GM12878 (cell line): Measurements from ENCODE around the gene STAG1. TPM values are rescaled to one million over a fixed set of nuclear protein-coding genes. Genes with fewer than 3 reads are reported as not detected.
A peak's percentile ranks its signal among the peaks of the same experiment; 100 is the strongest.
"Not testable (repeated sequence)": the region's sequence is repeated elsewhere in the genome, so short reads cannot be mapped to it uniquely, and the experiment has no call there.

Experiments
- ATAC-seq: fragments of 200-7000 bp; cut with Tn5 transposase; 3 replicates; pipeline ENCODE4 v1.9.1; 2020; ENCODE audit warnings: mild to moderate bottlenecking, moderate library complexity
- BruUV-seq: library from RNA; stranded (reverse); fragments of 400-500 nt; replicated peaks from 2 replicates; lab custom pipeline; 2021; lab: Mats Ljungman, UMichigan
- CTCF ChIA-PET: fragments of 300-600 bp; sonication (Branson Sonifier 250); formaldehyde crosslinking; extraction: SDS; loops from one replicate; lab custom pipeline; 2021; ENCODE audit warnings: inconsistent platforms; lab: Yijun Ruan, JAX
- POLR2A ChIA-PET: fragments of 350-600 bp; formaldehyde crosslinking; extraction: SDS; loops from one replicate; lab custom pipeline; 2021; ENCODE audit warnings: inconsistent platforms; lab: Charles Lee
- RAD21 ChIA-PET: fragments of 300-600 bp; sonication (Branson Sonifier 250); formaldehyde crosslinking; loops from one replicate; lab custom pipeline; 2023; ENCODE audit warnings: antibody characterized with exemption; ENCODE audit not compliant: unreplicated experiment; lab: Charles Lee
- SMC1A ChIA-PET: fragments of 300-600 bp; sonication (Branson Sonifier 250); formaldehyde crosslinking; loops from one replicate; lab custom pipeline; 2023; ENCODE audit not compliant: unreplicated experiment, uncharacterized antibody; lab: Charles Lee
- DNase-seq: peaks from one replicate; pipeline ENCODE4 v3.0.0-alpha.2; 2011; ENCODE audit warnings: low read depth, low spot score
- FAIRE-seq: peaks from 3 replicates; lab custom pipeline; 2011; peaks lifted over from hg19 to GRCh38; lab: Jason Lieb, UNC
- H2AFZ ChIP-seq: 2 replicates; pipeline ENCODE4 v1.6.0; 2011; ENCODE audit warnings: low read depth, low read length, control low read depth; ENCODE audit not compliant: control insufficient read depth
- H3K27ac ChIP-seq: 2 replicates; pipeline ENCODE4 v1.5.1; 2011; ENCODE audit warnings: control low read depth; ENCODE audit not compliant: control insufficient read depth, insufficient read depth
- H3K27me3 ChIP-seq, 2 experiments: replicated peaks in 1 of 2; 2 replicates each; pipeline versions ENCODE4 v1.6.0 to v1.6.1; 2011; ENCODE audit warnings: low read length in 1 of 2; ENCODE audit not compliant: control insufficient read depth in 2 of 2, insufficient read depth in 2 of 2
- H3K36me3 ChIP-seq, 2 experiments: 2 replicates each; pipeline ENCODE4 v1.5.1; 2011; ENCODE audit warnings: low read length in 1 of 2; ENCODE audit not compliant: control insufficient read depth in 2 of 2, insufficient read depth in 2 of 2
- H3K4me1 ChIP-seq: 2 replicates; pipeline ENCODE4 v1.6.1; 2011; ENCODE audit warnings: mild to moderate bottlenecking, low read length, moderate library complexity, mixed read lengths; ENCODE audit not compliant: control insufficient read depth, insufficient read depth
- H3K4me2 ChIP-seq: 2 replicates; pipeline ENCODE4 v1.6.0; 2011; ENCODE audit warnings: control low read depth; ENCODE audit not compliant: control insufficient read depth, insufficient read depth
- H3K4me3 ChIP-seq: fragments of 200-600 bp; sonication (generic); 2 replicates; pipeline ENCODE4 v1.5.1; 2016
- H3K79me2 ChIP-seq: 2 replicates; pipeline ENCODE4 v1.6.0; 2011; ENCODE audit warnings: low read length; ENCODE audit not compliant: control insufficient read depth, insufficient read depth
- H3K9ac ChIP-seq: 2 replicates; pipeline ENCODE4 v1.8.0; 2011; ENCODE audit warnings: low read length, control low read depth, mixed read lengths; ENCODE audit not compliant: control insufficient read depth, insufficient read depth
- H3K9me3 ChIP-seq: replicated peaks from 3 replicates; pipeline ENCODE4 v1.5.1; 2011; ENCODE audit warnings: mild to moderate bottlenecking, low read length; ENCODE audit not compliant: control insufficient read depth, insufficient read depth
- H4K20me1 ChIP-seq: 2 replicates; pipeline ENCODE4 v1.6.0; 2011; ENCODE audit not compliant: control insufficient read depth, insufficient read depth
- GABPA ChIP-seq: IDR thresholded peaks from 2 replicates; pipeline ENCODE4 v1.6.1; 2014; ENCODE audit warnings: antibody characterized with exemption, low read depth, mild to moderate bottlenecking, inconsistent platforms
- MEF2A ChIP-seq: IDR thresholded peaks from 2 replicates; pipeline ENCODE4 v1.6.1; 2011; ENCODE audit warnings: low read depth, mild to moderate bottlenecking, low read length, moderate library complexity; ENCODE audit not compliant: insufficient read depth
- MXI1 ChIP-seq: fragments of 150-350 bp; IDR thresholded peaks from 2 replicates; pipeline ENCODE4 v1.6.1; 2011; ENCODE audit warnings: low read depth, mild to moderate bottlenecking, inconsistent platforms, low read length, improper control_type of control experiment
- RUNX3 ChIP-seq: IDR thresholded peaks from 2 replicates; pipeline ENCODE4 v1.6.1; 2012; ENCODE audit warnings: low read length, inconsistent platforms
- WGBS: methylation state at CpG from one replicate; pipeline ENCODE4 v1.1.6; 2016; ENCODE audit warnings: low lambda C conversion rate; ENCODE audit not compliant: insufficient replicate concordance, insufficient coverage; ENCODE audit errors: missing lambda C conversion rate; 5-methylcytosine and 5-hydroxymethylcytosine counted together
- in situ Hi-C: fragments of 300-500 bp; cut with MboI; formaldehyde crosslinking; loops from 9 replicates; pipeline ENCODE4 v1.14.3; 2018; ENCODE audit warnings: mixed read lengths
- intact Hi-C: fragments of 100-400 bp; cut with micrococcal nuclease; formaldehyde crosslinking; loops from one replicate; pipeline ENCODE4 v1.14.2; 2022; ENCODE audit not compliant: unreplicated experiment
- polyA plus RNA-seq, 11 experiments: library from polyadenylated mRNA; depleted of rRNA in 4 of 11; unstranded in 6 of 11; stranded (reverse) in 5 of 11; fragments of >200 nt; fragmentation: Nextera tagmentation in 4 of 11; fragmentation: Illumina TruSeq in 1 of 11; extraction: Ambion mirVana in 4 of 11; extraction: Trizol in 1 of 11; gene quantifications; 1 replicate in 1 of 11; 2 replicates in 10 of 11; pipeline versions ENCODE4 v1.2.1 to v1.2.3, GENCODE V29; 2011 to 2016; ENCODE audit warnings: inconsistent platforms in 2 of 11, missing spikeins in 2 of 11, low read depth in 1 of 11
- total RNA-seq, 4 experiments: library from RNA; depleted of rRNA in 3 of 4; stranded (reverse); fragments of >200 nt in 3 of 4; fragmentation: Illumina TruSeq in 1 of 4; extraction: Trizol in 1 of 4; gene quantifications; 2 replicates each; pipeline versions ENCODE4 v1.2.1 to v1.2.3, GENCODE V29; 2013 to 2021

The STAG1 gene
- total and polyA plus RNA-seq, 10 of the 15 experiments (the other 5 are each of a cell fraction or from before 2014, with no cell fraction given), result 4.4 to 30.1 (median 20.2) TPM

DNA sequence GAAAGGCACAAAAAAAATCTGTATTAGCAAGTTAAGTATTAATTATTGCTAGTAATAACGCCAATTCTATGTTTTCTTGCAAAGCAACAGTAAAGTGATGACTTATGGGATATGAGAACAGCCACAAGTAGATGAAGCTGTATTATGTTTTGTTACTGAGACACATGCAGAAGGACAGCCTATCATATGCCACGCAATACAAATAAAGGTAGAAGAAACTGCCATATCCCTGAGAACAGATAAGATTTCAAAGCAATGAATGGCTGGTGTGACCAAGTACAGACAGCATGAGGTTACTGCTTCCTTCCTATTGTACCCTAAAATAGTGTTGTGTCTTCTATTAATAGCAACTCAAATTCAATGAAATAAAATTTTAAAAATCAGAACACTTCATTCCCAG, 26.7 kb downstream of the STAG1 start:
- CTCF ChIA-PET, result interaction anchor here (1.2 kb wide), 1 partner anchor 14 kb away, joined by 3 read pairs; no protein-coding TSS in a partner anchor
- WGBS, result 31% methylated on average over 2 of the region's 2 CpGs

DNA sequence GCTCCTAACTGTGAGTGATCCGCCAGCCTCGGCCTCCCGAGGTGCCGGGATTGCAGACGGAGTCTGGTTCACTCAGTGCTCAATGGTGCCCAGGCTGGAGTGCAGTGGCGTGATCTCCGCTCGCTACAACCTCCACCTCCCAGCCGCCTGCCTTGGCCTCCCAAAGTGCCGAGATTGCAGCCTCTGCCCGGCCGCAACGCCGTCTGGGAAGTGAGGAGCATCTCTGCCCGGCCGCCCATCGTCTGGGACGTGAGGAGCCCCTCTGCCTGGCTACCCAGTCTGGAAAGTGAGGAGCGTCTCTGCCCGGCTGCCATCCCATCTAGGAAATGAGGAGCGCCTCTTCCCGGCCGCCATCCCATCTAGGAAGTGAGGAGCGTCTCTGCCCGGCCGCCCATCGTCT, 29.3 kb downstream of the STAG1 start:
- H3K4me3 ChIP-seq, DNase-seq, H3K9me3 ChIP-seq, BruUV-seq, intact Hi-C loops, H3K9ac ChIP-seq, H3K27me3 ChIP-seq, H2AFZ ChIP-seq, CTCF ChIA-PET, in situ Hi-C loops, H3K27ac ChIP-seq, RAD21 ChIA-PET, H3K4me2 ChIP-seq, POLR2A ChIA-PET, SMC1A ChIA-PET, FAIRE-seq, ATAC-seq, H3K36me3 ChIP-seq, H4K20me1 ChIP-seq, H3K4me1 ChIP-seq: not testable (repeated sequence)
- peaks cover 40% of the 10 kb centered on the region for H3K79me2 ChIP-seq
- WGBS, result 99% methylated on average over 15 of the region's 27 CpGs

More for the DNA sequence above, 26.7 kb downstream of the STAG1 start:
- no peak overlapping the region for H3K4me2 ChIP-seq
- BruUV-seq, result TSS peak; percentile 34
- no peaks in the 10 kb centered on the region for H3K36me3 ChIP-seq
- peaks cover 19% of the 10 kb centered on the region for H3K4me1 ChIP-seq
- no peak overlapping the region for H3K27ac ChIP-seq
- DNase-seq (no peak), ATAC-seq (peak; percentile 14; the same call in 2 of the 3 replicates), FAIRE-seq (no peak)
- TF ChIP-seq MXI1 (no peak), GABPA (no peak), RUNX3 (0 out of 2 replicates have a peak, but pooled peaks have one; percentile 7), MEF2A (peak; percentile 71; the same call in 1 of the 2 replicates)
- H3K9me3 ChIP-seq, result no peaks in the 10 kb centered on the region; the same call in 2 of the 3 replicates
- ChIA-PET SMC1A (interaction anchor here (0.7 to 1.7 kb wide), 9 partner anchors 8 to 655 kb away, joined by 3 to 5 read pairs (median 3); partner anchors contain the start of gene STAG1), RAD21 (interaction anchor here (0.9 to 2.2 kb wide), 2 partner anchors 23 to 24 kb away, joined by 3 to 8 read pairs; no protein-coding TSS in a partner anchor), POLR2A (no interaction called here)
- in situ Hi-C loops (no loop called here), intact Hi-C loops (no loop called here)
- no peak overlapping the region for H3K4me3 ChIP-seq
- peaks cover 64% of the 10 kb centered on the region for H3K79me2 ChIP-seq
- H4K20me1 ChIP-seq, result 0 out of 2 replicates have a peak, but pooled peaks cover 3% of the 10 kb centered on the region
- H3K27me3 ChIP-seq, result no peaks in the 10 kb centered on the region
- H3K9ac ChIP-seq, result no peak overlapping the region
- no peak overlapping the region for H2AFZ ChIP-seq

DNA sequence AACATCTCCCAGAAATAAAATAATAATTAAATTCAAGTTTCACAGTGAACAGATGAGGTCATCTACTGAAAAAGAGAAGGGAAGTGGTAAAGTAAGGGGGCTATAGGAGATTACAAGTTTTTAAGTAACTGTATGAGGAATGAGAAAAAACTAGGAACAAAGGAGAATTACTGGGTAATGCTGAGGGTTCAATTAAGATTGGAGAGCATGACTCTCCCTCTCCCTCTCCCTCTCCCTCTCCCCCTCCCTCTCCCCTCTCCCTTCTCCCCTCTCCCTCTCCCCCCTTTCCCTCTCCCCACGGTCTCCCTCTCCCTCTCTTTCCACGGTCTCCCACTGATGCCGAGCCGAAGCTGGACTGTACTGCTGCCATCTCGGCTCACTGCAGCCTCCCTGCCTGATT, 29.8 kb downstream of the STAG1 start:
- DNase-seq, intact Hi-C loops, CTCF ChIA-PET, H3K27me3 ChIP-seq, H3K27ac ChIP-seq, SMC1A ChIA-PET, H3K36me3 ChIP-seq, BruUV-seq, H3K9ac ChIP-seq, POLR2A ChIA-PET, in situ Hi-C loops, H3K4me1 ChIP-seq, ATAC-seq, H3K4me3 ChIP-seq, FAIRE-seq, H2AFZ ChIP-seq, RAD21 ChIA-PET, H4K20me1 ChIP-seq, H3K4me2 ChIP-seq, H3K9me3 ChIP-seq: not testable (repeated sequence)
- peaks cover 39% of the 10 kb centered on the region for H3K79me2 ChIP-seq
- WGBS, result no CpG with 5 or more reads among the region's 5 CpGs
